GM13977 (cell line): ENCODE measurements around the gene SEH1L.
"Not testable (repeated sequence)": the region's sequence is repeated elsewhere in the genome, so short reads cannot be mapped to it uniquely, and the experiment has no call there.

ENCODE experiments used
- DNase-seq: peaks from one replicate; pipeline ENCODE4 v3.0.0; 2012; ENCODE audit warnings: low spot score
- in situ Hi-C: fragments of 300-500 bp; cut with MboI; formaldehyde crosslinking; loops from one replicate; pipeline ENCODE4 v1.12.0; 2022; ENCODE audit warnings: low sequenced_read_pairs, low pct_unique_long_range_greater_than_20kb, mixed read lengths, inconsistent platforms; ENCODE audit not compliant: unreplicated experiment
- TF ChIP-seq, protein P1 (sequence below): IDR thresholded peaks from 2 replicates; pipeline ENCODE4 v1.5.1; 2012; ENCODE audit warnings: mild to moderate bottlenecking, control low read depth; ENCODE audit not compliant: insufficient read depth; ENCODE audit errors: extremely low read depth, missing control alignments

The SEH1L gene

DNA sequence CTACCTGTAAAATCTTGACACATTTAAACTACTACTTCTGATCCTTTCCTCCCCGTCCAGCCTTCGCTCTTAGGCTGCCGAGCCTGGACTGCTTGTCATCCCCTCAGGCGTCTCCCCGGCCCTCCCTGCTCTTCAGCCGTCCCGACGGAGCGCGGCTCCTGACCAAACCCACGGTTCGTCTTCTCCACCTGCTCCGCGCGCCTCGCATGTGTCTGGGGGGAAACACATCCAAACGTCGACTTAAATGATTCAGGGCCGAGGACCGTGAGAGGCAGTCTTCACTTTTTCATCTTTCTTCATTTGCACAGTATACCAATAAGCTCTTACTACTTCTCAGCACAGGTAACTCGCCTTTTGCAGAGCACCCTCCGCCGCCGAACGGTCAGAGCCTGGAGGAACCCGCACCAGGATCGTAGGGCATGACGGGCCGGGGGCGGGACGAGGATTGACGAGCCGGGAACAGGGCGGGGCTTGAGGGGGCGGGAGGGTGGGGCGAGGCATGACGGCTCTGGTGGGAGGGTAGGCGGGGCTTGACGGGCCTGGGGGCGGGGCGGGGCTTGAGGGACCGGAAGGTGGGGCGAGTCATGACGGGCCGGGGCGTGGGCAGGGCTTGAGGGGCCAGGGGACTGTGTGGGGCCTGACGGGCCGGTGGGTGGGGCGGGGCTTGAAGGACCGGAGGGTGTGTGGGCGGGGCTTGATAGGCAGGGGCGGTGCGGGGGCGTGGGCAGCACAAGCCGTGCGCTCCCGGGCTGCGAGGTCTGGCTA lies at the start of gene SEH1L:
TSS of gene SEH1L (plus strand) at position 727 of the 765 bp plus-strand sequence. CDS start 111 bp downstream, outside the sequence.
- DNase-seq = peak; percentile 98
- in situ Hi-C loops = loop anchor here (25.0 kb wide), 1 partner anchor 560 kb away; the partner anchor contains the start of gene AFG3L2
- TF ChIP-seq, protein P1, sequence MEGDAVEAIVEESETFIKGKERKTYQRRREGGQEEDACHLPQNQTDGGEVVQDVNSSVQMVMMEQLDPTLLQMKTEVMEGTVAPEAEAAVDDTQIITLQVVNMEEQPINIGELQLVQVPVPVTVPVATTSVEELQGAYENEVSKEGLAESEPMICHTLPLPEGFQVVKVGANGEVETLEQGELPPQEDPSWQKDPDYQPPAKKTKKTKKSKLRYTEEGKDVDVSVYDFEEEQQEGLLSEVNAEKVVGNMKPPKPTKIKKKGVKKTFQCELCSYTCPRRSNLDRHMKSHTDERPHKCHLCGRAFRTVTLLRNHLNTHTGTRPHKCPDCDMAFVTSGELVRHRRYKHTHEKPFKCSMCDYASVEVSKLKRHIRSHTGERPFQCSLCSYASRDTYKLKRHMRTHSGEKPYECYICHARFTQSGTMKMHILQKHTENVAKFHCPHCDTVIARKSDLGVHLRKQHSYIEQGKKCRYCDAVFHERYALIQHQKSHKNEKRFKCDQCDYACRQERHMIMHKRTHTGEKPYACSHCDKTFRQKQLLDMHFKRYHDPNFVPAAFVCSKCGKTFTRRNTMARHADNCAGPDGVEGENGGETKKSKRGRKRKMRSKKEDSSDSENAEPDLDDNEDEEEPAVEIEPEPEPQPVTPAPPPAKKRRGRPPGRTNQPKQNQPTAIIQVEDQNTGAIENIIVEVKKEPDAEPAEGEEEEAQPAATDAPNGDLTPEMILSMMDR = no peak

DNA sequence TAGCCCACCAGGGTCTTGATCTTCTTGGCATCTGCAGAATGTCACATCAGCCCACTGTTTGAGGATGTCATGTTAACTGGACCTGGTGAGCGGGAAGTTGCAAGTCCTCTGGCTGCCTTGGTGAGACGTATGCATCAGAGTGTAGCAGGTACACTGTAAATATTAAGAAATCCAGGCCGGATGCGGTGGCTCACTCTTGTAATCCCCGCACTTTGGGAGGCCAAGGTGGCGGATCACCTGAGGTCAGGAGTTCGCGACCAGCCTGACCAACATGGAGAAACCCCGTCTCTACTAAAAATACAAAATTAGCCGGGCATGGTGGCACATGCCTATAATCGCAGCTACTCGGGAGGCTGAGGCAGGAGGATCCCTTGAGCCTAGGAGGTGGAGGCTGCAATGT lies 46.6 kb upstream of the SEH1L start:
- in situ Hi-C loops = not testable (repeated sequence)

DNA sequence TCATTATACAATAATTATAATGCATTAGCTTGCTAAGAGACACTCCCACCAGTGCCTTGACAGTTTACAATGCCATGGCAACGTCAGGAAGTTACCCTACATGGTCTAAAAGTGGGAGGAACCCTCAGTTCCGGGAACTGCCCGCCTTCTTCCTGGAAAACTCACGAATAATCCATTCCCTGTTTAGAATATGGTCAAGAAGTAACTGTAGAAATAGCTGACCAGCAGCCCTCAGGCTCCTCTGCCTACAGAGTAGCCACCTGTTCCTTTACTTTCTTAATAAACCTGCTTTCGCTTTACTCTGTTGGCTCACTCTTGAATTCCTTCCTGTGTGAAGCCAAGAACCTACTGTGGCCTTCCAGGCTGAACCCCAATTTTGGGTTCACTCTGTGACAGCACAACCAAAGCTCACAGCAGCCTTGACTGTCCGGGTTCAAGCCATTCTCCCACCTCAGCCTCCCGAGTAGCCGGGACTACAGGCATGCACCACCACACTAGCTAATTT lies 43.7 kb upstream of the SEH1L start:
- in situ Hi-C loops = no loop called here

More for the DNA sequence above, 46.6 kb upstream of the SEH1L start:
- DNase-seq = not testable (repeated sequence)

DNA sequence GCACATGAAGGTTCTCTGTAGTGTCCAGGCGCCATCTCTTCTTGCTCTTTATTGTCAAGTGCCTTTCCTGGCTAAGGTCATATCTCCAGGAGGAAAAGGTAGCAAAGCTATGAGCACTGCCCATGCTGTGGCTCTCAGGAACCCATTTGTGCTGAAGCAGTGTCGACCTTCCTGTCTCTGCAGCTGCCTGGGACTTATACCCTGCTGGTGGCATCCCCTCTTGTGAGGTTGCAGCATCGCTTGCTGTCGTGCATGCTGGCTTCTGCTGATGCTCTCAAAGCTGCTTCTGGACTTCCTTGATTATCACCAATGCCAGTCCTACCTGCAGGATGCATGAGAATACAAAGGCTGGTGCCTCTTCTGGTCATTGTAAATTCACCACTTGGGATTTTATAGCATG lies 41.7 kb upstream of the SEH1L start:
- TF ChIP-seq, protein P1 = no peak
- DNase-seq = no peak
- in situ Hi-C loops = no loop called here

More for the DNA sequence above, 43.7 kb upstream of the SEH1L start:
- TF ChIP-seq, protein P1 = no peak
- no peak for DNase-seq

- in situ Hi-C loops = no loop called here
- no peak for DNase-seq
- TF ChIP-seq, protein P1 = no peak
Measured at GRCh38 chr18:12906773-12907172, 41.0 kb upstream of the SEH1L start.

DNA sequence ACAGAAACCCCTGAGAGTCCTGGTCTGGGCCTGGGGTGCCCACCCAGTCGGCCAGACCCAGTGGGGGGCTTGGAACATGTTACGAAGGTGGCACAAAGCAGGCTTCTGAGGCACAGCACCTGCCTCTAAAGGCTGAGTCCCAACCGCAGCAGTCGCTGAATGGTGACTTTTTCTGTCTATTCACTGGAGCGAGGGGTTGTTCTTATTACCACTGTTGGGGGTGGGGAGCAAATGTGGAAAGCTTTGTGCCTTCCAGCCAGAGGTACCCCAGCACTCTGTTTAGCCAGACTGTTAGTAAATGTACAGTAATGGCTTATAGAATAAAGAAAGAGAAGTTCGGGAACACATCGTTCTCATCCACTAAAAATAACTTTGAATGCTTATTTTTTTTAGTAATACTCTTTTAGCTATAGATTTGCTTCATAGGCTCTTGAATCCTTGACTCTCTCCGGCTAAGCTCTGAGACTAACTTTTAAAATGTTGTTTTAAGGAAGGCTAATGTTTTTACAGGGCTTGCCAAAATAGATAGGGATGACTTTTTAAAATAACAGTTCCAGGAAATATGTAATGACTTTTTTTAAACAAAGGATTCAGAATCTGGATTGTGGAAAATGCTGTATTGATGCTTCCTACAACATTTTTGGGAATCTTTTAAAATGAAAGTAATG lies 40.4 kb upstream of the SEH1L start:
- TF ChIP-seq, protein P1 = no peak
- in situ Hi-C loops = no loop called here

DNA sequence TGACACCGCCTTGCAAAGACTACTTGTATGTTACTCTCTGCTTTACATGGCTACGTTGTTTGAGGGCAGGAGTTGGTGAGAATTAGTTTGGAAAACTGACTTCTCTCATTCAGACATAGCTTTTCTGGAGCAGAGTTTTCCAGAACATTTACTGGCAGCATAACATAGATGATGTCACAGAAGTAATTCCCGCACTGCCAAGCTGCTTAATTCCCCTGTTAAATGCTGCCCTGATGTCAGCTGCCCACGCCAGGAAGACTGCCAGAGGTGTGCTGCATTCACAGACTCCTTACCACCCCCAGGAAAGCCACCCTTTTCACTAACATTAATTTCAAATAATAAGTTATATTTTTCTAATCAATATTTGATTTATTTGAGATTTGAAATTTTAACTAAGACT lies 39.1 kb upstream of the SEH1L start:
- no peak for DNase-seq
- in situ Hi-C loops = no loop called here
- TF ChIP-seq, protein P1 = no peak

More for the DNA sequence above, 40.4 kb upstream of the SEH1L start:
- no peak for DNase-seq
